OCI-LY3 (cell line): ENCODE data around the gene NLK.

Experiments
- EZH2phosphoT487 ChIP-seq: fragments of 200-600 bp; shearing (Covaris generic); IDR thresholded peaks from 2 replicates; pipeline ENCODE4 v1.6.1; 2018; ENCODE audit warnings: antibody characterized with exemption, mixed run types, low read depth
- TF ChIP-seq, protein P1 (sequence below): fragments of 200-600, 300-600 bp; sonication (generic); IDR thresholded peaks from 2 replicates; pipeline ENCODE4 v1.5.1; 2014; ENCODE audit warnings: antibody characterized with exemption, low read length, low read depth

GRCh38 chr17:28069061-28069460 is 26.6 kb downstream of the NLK start:
- TF ChIP-seq, protein P1, sequence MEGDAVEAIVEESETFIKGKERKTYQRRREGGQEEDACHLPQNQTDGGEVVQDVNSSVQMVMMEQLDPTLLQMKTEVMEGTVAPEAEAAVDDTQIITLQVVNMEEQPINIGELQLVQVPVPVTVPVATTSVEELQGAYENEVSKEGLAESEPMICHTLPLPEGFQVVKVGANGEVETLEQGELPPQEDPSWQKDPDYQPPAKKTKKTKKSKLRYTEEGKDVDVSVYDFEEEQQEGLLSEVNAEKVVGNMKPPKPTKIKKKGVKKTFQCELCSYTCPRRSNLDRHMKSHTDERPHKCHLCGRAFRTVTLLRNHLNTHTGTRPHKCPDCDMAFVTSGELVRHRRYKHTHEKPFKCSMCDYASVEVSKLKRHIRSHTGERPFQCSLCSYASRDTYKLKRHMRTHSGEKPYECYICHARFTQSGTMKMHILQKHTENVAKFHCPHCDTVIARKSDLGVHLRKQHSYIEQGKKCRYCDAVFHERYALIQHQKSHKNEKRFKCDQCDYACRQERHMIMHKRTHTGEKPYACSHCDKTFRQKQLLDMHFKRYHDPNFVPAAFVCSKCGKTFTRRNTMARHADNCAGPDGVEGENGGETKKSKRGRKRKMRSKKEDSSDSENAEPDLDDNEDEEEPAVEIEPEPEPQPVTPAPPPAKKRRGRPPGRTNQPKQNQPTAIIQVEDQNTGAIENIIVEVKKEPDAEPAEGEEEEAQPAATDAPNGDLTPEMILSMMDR: no peak
- TF ChIP-seq EZH2phosphoT487: no peak
